Measurements from ENCODE around the gene PLXND1. TPM values are rescaled to one million over a fixed set of nuclear protein-coding genes. Genes with fewer than 3 reads are reported as not detected.

The PLXND1 gene
- total RNA-seq, 2 donors from 2014 or later = 73.1 to 83.2 TPM

DNA sequence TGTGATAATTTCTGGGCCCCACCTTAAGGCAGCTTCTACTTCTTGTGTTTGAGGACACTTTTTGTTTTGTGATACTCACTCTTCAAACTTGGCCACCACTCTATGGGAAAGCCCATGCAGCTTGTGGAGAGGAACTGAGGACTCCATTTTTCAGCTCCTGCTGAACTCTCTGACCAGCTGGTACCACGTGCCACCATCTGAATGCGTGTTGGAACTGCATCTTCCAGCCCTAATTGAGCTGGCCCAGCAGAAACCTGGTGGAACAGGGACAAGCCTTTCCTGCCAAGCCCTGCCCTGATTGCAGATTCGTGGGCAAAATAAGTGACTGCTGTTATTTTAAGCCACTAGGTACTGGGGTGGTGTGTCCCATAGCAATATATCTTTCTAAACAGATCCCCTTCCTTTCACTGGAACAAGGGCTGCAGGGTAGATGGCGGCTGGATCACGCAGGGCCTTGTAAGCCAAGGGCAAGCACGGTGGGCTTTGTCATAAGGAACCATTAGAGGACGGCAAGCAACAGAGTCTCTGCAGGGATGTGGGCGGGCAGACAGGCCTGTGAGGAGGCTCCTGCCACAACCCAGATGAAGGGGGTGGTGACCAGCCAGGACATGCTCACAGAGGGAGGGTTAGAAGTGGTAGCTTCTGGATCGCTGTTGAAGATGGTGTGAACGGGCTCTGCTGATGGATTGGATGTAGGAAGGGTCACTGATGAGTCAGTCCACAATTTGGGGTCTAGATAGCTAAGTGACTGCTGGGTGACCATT lies 54.0 kb downstream of the PLXND1 start:
- Histone ChIP-seq H3K27ac (ENCODE audit: low read depth, low read length) (no peak overlapping the region), H3K4me3 (ENCODE audit: low read length) (no peak overlapping the region), H3K9ac (ENCODE audit: extremely low read depth, low read length, poor library complexity, severe bottlenecking) (no peak overlapping the region), H3K4me1 (ENCODE audit: control insufficient read depth, insufficient read depth, low read length) (peaks cover 4% of the 10 kb centered on the region), H3K36me3 (ENCODE audit: control insufficient read depth, insufficient read depth, low read length) (no peaks in the 10 kb centered on the region), H3K9me3 (ENCODE audit: control insufficient read depth, low read length) (no peaks in the 10 kb centered on the region), H3K27me3 (ENCODE audit: control insufficient read depth, insufficient read depth, low read length, poor library complexity, severe bottlenecking) (no peaks in the 10 kb centered on the region)
- WGBS, 2 experiments (ENCODE audit: insufficient coverage in 1 of 2, insufficient read length in 1 of 2) = 70 to 80% methylated on average over 5 to 10 of the region's 10 CpGs
- peaks cover 13% of the 10 kb centered on the region for H3K36me3 Mint-ChIP-seq (ENCODE audit: low read depth)
- peaks cover 34% of the 10 kb centered on the region for H3K4me1 Mint-ChIP-seq
- peak; percentile 76 for DNase-seq
- no peaks in the 10 kb centered on the region for H3K27me3 Mint-ChIP-seq (ENCODE audit: insufficient read depth)
- TF ChIP-seq, protein P1, sequence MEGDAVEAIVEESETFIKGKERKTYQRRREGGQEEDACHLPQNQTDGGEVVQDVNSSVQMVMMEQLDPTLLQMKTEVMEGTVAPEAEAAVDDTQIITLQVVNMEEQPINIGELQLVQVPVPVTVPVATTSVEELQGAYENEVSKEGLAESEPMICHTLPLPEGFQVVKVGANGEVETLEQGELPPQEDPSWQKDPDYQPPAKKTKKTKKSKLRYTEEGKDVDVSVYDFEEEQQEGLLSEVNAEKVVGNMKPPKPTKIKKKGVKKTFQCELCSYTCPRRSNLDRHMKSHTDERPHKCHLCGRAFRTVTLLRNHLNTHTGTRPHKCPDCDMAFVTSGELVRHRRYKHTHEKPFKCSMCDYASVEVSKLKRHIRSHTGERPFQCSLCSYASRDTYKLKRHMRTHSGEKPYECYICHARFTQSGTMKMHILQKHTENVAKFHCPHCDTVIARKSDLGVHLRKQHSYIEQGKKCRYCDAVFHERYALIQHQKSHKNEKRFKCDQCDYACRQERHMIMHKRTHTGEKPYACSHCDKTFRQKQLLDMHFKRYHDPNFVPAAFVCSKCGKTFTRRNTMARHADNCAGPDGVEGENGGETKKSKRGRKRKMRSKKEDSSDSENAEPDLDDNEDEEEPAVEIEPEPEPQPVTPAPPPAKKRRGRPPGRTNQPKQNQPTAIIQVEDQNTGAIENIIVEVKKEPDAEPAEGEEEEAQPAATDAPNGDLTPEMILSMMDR (conservative IDR thresholded peaks at IDR 0.05) = peak; percentile 41
- peak overlapping the region; percentile 5 for H3K27ac Mint-ChIP-seq
- H3K9me3 Mint-ChIP-seq = no peaks in the 10 kb centered on the region
- H3K4me3 Mint-ChIP-seq = no peak overlapping the region

GRCh38 chr3:129549805-129550204 lies 56.7 kb downstream of the PLXND1 start:
- no peaks in the 10 kb centered on the region for H3K9me3 Mint-ChIP-seq

GRCh38 chr3:129549006-129549800 lies 57.3 kb downstream of the PLXND1 start:
- H3K27ac Mint-ChIP-seq = peak overlapping the region; percentile 65
- no peak overlapping the region for H3K4me3 ChIP-seq (ENCODE audit: low read length)
- H3K27ac ChIP-seq (ENCODE audit: low read depth, low read length) = no peak overlapping the region
- peaks cover 4% of the 10 kb centered on the region for H3K4me1 ChIP-seq (ENCODE audit: control insufficient read depth, insufficient read depth, low read length)
- H3K9ac ChIP-seq (ENCODE audit: extremely low read depth, low read length, poor library complexity, severe bottlenecking) = no peak overlapping the region
- peaks cover 20% of the 10 kb centered on the region for H3K4me1 Mint-ChIP-seq
- no peak for DNase-seq
- no peak overlapping the region for H3K4me3 Mint-ChIP-seq
- no peaks in the 10 kb centered on the region for H3K36me3 ChIP-seq (ENCODE audit: control insufficient read depth, insufficient read depth, low read length)
- H3K9me3 Mint-ChIP-seq = no peaks in the 10 kb centered on the region
- TF ChIP-seq, protein P1 (conservative IDR thresholded peaks at IDR 0.05) = no peak
- no peaks in the 10 kb centered on the region for H3K36me3 Mint-ChIP-seq (ENCODE audit: low read depth)
- H3K27me3 Mint-ChIP-seq (ENCODE audit: insufficient read depth) = no peaks in the 10 kb centered on the region
- H3K9me3 ChIP-seq (ENCODE audit: control insufficient read depth, low read length) = no peaks in the 10 kb centered on the region
- 90 to 95% methylated on average over 12 to 18 of the region's 18 CpGs for WGBS, 2 experiments (ENCODE audit: insufficient coverage in 1 of 2, insufficient read length in 1 of 2)
- H3K27me3 ChIP-seq (ENCODE audit: control insufficient read depth, insufficient read depth, low read length, poor library complexity, severe bottlenecking) = no peaks in the 10 kb centered on the region

More at GRCh38 chr3:129549805-129550204, 56.7 kb downstream of the PLXND1 start:
- no peaks in the 10 kb centered on the region for H3K9me3 ChIP-seq (ENCODE audit: control insufficient read depth, low read length)
- no peaks in the 10 kb centered on the region for H3K27me3 ChIP-seq (ENCODE audit: control insufficient read depth, insufficient read depth, low read length, poor library complexity, severe bottlenecking)
- H3K4me3 ChIP-seq (ENCODE audit: low read length) = no peak overlapping the region
- Mint-ChIP-seq H3K27ac (peak overlapping the region; percentile 65), H3K4me1 (peaks cover 26% of the 10 kb centered on the region), H3K36me3 (ENCODE audit: low read depth) (no peaks in the 10 kb centered on the region), H3K4me3 (no peak overlapping the region), H3K27me3 (ENCODE audit: insufficient read depth) (no peaks in the 10 kb centered on the region)
- no peaks in the 10 kb centered on the region for H3K36me3 ChIP-seq (ENCODE audit: control insufficient read depth, insufficient read depth, low read length)
- DNase-seq = no peak
- no peak overlapping the region for H3K27ac ChIP-seq (ENCODE audit: low read depth, low read length)
- peaks cover 4% of the 10 kb centered on the region for H3K4me1 ChIP-seq (ENCODE audit: control insufficient read depth, insufficient read depth, low read length)
- 92 to 94% methylated on average over 3 of the region's 3 CpGs for WGBS, 2 experiments (ENCODE audit: insufficient coverage in 1 of 2, insufficient read length in 1 of 2)
- TF ChIP-seq, protein P1 (conservative IDR thresholded peaks at IDR 0.05) = no peak
- no peak overlapping the region for H3K9ac ChIP-seq (ENCODE audit: extremely low read depth, low read length, poor library complexity, severe bottlenecking)
